ENCODE results near the gene ADGRL1.

ADGRL1 gene

DNA sequence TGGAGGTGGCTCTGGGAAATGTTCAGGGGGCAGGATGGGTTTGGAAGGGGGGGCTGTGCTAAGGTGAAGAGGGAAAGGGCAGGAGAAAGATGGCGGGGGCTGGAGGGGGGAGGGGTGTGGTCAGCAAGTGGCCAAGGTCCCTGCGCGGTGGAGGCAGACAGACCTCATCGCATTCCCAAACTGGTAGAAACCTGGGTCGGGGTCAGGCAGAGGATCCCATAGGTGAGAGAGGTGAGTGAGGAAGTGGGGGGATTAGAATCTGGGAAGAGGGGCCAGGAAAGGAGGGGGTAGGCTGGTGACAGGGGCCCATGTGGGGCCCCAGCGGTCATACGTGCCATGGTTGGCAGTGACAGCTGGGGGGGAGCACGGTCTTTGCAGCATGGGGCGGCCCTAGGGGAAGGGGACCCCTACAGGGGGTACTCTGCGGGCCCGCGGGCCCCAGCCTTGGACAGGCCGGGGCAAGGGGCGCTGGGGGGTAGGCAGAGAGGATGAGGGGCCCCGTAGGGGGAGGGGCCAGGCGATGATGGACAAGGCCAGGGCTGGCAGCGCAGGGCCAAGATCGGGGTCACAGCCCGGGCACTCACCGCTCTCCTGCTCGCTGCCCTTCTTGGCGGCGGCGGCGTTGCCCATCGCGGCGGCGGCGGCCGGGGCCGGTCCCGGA is 88.9 kb downstream of the ADGRL1 start:
- DNase-seq = no peak
- peak; percentile 5 to 6 for ATAC-seq (replicated peaks)
- H3K4me3 Mint-ChIP-seq = peak overlapping the region; percentile 89 to 91
- H3K9me3 Mint-ChIP-seq = no peaks in the 10 kb centered on the region
- H3K27ac Mint-ChIP-seq = peak overlapping the region; percentile 62
- H3K4me1 Mint-ChIP-seq = peaks cover 32 to 51% of the 10 kb centered on the region in 2 donors
- peaks cover 0 to 2% of the 10 kb centered on the region in 2 donors for H3K36me3 Mint-ChIP-seq
- H3K27me3 Mint-ChIP-seq = no peaks in the 10 kb centered on the region

DNA sequence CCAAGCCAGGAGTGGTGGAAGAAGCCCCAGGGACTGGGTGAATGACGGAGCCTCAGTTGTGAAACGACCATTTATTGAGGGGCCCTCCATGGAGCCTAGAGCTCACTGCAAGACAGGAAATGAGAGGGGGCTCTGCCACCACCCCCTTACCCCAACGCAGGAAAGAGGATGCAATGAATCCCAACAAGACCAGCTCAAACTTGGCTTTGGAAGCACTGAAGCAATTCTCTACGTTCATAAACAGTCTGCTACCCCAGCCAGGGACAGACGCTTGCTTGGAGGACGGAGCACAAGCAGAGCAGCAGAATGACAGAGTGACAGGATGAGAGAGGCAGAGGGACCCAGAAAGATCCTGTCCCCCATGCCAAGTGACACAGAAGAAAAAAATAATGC is 89.4 kb downstream of the ADGRL1 start:
- Mint-ChIP-seq H3K9me3 (no peaks in the 10 kb centered on the region), H3K36me3 (peaks cover 0 to 2% of the 10 kb centered on the region in 2 donors), H3K4me1 (peaks cover 32 to 51% of the 10 kb centered on the region in 2 donors)

DNA sequence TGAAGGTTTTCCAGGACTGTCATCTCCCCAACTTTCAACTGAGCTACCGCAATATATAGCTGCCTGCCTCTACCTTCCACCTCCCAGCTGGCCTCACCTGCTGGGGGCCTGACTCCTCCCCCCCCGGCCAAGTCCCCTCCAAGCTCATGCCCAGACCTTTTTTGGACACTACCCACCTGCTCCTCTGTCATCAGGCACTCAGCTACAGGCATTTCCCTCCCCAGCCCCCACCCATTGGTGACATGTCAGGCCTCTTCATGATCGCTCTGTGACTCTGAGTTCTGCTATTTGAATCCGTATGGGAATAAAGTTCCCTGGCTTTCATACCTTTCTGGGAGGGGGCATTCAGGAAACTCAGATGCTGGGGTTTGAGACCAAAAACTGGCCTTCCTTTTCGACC is 90.2 kb downstream of the ADGRL1 start:
- Mint-ChIP-seq H3K36me3 (peaks cover 0 to 2% of the 10 kb centered on the region in 2 donors), H3K4me1 (peaks cover 32 to 57% of the 10 kb centered on the region in 2 donors), H3K27ac (no peak overlapping the region), H3K9me3 (no peaks in the 10 kb centered on the region), H3K4me3 (peak overlapping the region in 1 of 2 donors; percentile 91), H3K27me3 (no peaks in the 10 kb centered on the region)
- ATAC-seq (replicated peaks) (no peak), DNase-seq (no peak)

More for the DNA sequence above, 89.4 kb downstream of the ADGRL1 start:
- ATAC-seq (replicated peaks) (no peak), DNase-seq (no peak)
- H3K27me3 Mint-ChIP-seq = no peaks in the 10 kb centered on the region
- peak overlapping the region; percentile 62 for H3K27ac Mint-ChIP-seq
- peak overlapping the region; percentile 89 to 91 for H3K4me3 Mint-ChIP-seq

DNA sequence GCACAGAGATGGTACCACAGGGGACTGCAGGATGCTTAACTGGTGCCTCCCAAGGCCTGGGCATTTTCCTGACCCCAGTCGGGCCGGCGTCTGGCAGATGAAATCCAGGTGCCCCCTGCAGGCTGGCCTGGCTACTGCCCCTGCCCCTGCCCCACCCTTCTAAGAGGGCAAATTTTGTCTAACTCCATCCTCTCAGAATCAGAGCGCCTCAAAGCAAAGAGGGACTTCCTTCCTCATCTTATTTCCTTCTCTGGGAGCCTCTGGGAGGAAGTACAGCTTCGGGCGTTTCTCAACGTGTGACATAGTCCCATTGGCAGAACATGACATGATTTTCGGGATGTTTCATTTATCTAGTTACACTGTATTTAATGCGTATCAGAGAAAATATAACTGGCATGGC is 91.1 kb downstream of the ADGRL1 start:
- H3K4me3 Mint-ChIP-seq = no peak overlapping the region
- peak overlapping the region; percentile 14 for H3K27ac Mint-ChIP-seq
- H3K27me3 Mint-ChIP-seq = no peaks in the 10 kb centered on the region
- ATAC-seq (replicated peaks) (no peak), DNase-seq (peak; percentile 21)
- peaks cover 0 to 2% of the 10 kb centered on the region in 2 donors for H3K36me3 Mint-ChIP-seq
- no peaks in the 10 kb centered on the region for H3K9me3 Mint-ChIP-seq
- H3K4me1 Mint-ChIP-seq = peaks cover 34 to 62% of the 10 kb centered on the region in 2 donors

DNA sequence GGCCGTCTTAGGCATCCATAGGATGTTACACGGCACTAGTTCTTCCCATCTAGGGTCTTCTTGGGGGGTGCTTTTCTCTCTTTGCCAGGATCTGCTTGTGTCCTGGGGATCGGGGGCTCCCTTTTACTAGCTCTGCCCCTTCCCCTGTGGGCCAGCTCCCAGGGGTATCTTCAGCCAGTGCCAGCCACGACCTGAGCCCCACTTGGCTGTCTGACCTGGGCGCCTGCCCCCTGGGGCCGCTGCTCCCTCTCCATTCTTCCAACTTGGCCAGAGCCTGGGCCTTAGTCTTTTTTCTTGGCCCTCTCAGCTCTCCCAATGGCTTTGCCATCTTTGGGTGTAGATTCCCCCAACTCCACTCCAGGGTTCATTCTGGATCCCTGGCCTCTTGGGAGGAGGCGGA is 91.5 kb downstream of the ADGRL1 start:
- H3K36me3 Mint-ChIP-seq = peaks cover 0 to 2% of the 10 kb centered on the region in 2 donors
- no peak for ATAC-seq (replicated peaks)
- peaks cover 34 to 62% of the 10 kb centered on the region in 2 donors for H3K4me1 Mint-ChIP-seq
- H3K4me3 Mint-ChIP-seq = no peak overlapping the region
- no peak for DNase-seq
- H3K27ac Mint-ChIP-seq = peak overlapping the region; percentile 14
- no peaks in the 10 kb centered on the region for H3K27me3 Mint-ChIP-seq
- H3K9me3 Mint-ChIP-seq = no peaks in the 10 kb centered on the region

DNA sequence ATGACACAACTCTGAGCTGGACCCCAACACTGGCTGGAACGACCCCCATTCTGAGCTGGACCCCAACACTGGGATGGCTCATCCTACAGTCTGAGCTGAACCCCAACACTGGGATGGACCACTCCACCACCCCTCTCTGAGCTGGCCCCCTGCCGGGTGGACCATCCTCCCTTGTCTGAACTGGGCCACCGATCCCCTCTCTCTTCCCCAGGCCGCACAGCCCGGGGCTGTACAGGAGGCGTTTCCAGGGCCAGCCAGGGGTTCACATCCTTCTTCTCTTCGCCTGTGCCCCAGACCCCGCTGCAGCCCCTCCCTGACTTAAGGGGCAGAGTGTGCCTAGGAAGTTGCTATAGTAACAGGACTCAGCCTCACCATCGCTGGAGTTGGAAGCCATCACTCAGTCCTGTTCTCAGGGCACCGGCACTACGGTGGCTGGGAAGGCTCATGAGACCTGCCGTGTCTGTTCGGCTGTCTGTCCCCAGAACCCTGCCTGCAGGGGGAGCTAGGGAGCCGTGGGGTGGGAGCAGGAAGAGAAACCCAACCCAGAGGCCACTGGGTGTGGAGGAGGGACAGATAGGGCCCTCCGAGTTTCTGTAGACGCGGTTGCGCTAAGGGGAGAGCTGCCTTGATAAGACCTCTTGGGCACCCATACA is 92.1 kb downstream of the ADGRL1 start:
- Mint-ChIP-seq H3K36me3 (peaks cover 0 to 2% of the 10 kb centered on the region in 2 donors), H3K4me1 (peaks cover 30 to 58% of the 10 kb centered on the region in 2 donors), H3K27ac (no peak overlapping the region), H3K4me3 (no peak overlapping the region), H3K27me3 (no peaks in the 10 kb centered on the region), H3K9me3 (no peaks in the 10 kb centered on the region)
- no peak for DNase-seq
- no peak for ATAC-seq (replicated peaks)

DNA sequence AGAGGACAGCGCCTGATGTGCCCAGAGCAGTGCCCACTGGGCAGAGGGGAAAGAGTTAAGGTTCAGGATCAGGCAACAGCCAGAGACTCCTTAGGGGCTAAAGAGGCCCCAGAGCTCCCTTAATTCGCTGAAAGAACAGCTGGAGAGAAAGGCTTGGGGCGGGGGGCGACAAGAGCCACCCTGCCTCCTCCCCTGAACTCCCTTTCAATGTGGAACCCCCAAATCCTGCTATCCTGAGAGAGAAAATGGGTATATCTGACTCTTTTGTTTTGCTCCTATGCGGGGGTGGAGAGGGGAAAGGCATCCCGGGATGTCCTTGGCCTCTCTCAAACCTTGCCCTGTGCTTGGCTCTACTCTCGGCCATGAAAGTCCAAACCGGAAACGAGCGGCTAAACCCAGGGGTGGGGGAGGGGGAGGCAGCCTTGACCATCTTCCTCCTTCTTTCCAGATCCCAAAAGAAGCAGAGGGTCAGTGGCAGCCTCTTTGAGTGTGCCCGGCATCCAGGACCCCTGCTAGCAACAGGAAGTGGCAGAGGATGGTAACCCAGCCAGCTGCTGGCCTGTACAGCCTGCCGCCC is 93.1 kb downstream of the ADGRL1 start:
- no peaks in the 10 kb centered on the region for H3K27me3 Mint-ChIP-seq
- no peak for DNase-seq
- H3K4me1 Mint-ChIP-seq = peaks cover 25 to 51% of the 10 kb centered on the region in 2 donors
- no peak overlapping the region for H3K27ac Mint-ChIP-seq
- ATAC-seq (replicated peaks) = no peak
- no peak overlapping the region for H3K4me3 Mint-ChIP-seq
- H3K9me3 Mint-ChIP-seq = no peaks in the 10 kb centered on the region
- peaks cover 0 to 3% of the 10 kb centered on the region in 2 donors for H3K36me3 Mint-ChIP-seq

DNA sequence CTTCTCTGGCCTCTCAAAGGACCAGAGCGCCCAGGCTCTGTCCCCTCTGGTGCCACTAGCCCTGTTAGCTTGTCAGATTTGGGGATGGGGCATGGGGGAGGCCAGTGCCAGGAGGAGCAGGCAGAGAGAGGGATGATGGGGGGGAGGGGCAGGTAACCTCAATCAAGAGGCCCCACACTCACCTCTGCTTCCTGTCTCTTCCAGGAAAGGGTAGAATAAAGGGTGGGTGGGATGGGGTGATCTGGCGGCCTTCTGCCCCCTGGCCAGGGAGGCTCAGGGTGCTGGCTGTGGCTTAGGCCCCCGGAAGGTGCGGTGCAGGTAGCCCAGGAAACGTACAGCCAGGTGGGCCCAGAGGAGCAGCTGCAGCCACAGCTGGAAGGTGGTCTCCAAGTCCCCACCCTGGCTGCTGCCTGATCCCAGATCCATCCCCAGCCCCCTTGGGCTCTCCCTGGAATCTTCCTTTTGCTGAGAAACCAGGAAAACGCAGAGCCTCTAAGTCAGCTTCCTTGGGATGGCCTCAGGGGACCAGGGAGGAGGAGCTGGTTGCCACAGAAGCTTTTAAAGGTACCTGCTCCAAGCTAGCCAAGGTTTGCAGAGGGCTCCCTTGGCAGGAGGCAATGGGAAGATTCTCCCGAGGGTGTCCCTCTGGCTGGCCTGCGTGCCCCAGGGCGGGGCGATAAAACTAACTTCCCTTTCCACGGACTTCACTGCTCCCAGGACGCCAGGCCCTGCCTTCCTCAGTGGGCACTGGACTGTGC is 93.7 kb downstream of the ADGRL1 start:
- H3K27me3 Mint-ChIP-seq = no peaks in the 10 kb centered on the region
- DNase-seq (no peak), ATAC-seq (replicated peaks) (no peak)
- peaks cover 0 to 4% of the 10 kb centered on the region in 2 donors for H3K36me3 Mint-ChIP-seq
- H3K27ac Mint-ChIP-seq = no peak overlapping the region
- H3K4me1 Mint-ChIP-seq = peaks cover 25 to 51% of the 10 kb centered on the region in 2 donors
- H3K4me3 Mint-ChIP-seq = no peak overlapping the region
- H3K9me3 Mint-ChIP-seq = no peaks in the 10 kb centered on the region

DNA sequence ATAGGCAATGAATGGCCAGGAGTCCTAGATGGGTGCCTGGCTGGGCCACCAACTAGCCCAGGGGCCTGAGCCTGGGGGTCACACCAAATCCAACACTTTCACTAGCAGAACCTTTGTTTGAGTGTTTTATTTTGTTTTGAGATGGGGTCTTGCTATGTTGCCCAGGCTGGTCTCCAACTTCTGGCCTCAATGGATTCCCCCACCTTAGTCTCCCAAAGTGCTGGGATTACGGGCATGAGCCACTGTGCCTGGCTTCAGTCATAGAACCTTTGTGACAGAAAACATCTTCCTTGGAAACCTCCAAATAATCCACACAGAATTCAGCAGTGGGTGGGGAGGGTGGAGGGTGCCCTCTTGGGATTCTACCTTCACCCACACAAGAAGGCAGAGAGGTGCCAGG is 94.5 kb downstream of the ADGRL1 start:
- Mint-ChIP-seq H3K4me1 (peaks cover 19 to 45% of the 10 kb centered on the region in 2 donors), H3K27ac (no peak overlapping the region), H3K4me3 (no peak overlapping the region), H3K27me3 (no peaks in the 10 kb centered on the region), H3K36me3 (peaks cover 2 to 6% of the 10 kb centered on the region in 2 donors), H3K9me3 (no peaks in the 10 kb centered on the region)
- no peak for DNase-seq
- no peak for ATAC-seq (replicated peaks)

DNA sequence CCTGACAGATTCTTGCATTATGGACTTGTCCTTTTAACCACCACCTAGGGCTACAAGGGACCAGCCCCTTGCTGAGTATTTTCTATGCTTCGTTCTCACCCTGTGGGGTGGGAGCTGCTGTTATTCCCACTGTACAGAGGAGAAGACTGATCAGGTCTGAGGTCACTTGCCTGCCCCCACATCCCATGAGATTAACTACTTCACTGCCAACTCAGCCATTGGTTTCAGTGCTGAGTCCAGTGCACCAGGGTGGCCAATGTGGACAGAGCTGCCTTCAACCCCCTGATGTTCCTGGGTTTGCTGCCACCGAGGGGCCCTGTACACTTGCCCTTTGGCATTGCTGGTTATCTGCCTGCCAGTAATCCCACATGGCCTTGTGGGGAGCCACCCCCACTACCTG is 95.3 kb downstream of the ADGRL1 start:
- Mint-ChIP-seq H3K27ac (no peak overlapping the region), H3K36me3 (peaks cover 6 to 9% of the 10 kb centered on the region in 2 donors), H3K4me1 (peaks cover 12 to 37% of the 10 kb centered on the region in 2 donors), H3K27me3 (no peaks in the 10 kb centered on the region), H3K9me3 (no peaks in the 10 kb centered on the region), H3K4me3 (no peak overlapping the region)
- ATAC-seq (replicated peaks) = no peak
- no peak for DNase-seq

DNA sequence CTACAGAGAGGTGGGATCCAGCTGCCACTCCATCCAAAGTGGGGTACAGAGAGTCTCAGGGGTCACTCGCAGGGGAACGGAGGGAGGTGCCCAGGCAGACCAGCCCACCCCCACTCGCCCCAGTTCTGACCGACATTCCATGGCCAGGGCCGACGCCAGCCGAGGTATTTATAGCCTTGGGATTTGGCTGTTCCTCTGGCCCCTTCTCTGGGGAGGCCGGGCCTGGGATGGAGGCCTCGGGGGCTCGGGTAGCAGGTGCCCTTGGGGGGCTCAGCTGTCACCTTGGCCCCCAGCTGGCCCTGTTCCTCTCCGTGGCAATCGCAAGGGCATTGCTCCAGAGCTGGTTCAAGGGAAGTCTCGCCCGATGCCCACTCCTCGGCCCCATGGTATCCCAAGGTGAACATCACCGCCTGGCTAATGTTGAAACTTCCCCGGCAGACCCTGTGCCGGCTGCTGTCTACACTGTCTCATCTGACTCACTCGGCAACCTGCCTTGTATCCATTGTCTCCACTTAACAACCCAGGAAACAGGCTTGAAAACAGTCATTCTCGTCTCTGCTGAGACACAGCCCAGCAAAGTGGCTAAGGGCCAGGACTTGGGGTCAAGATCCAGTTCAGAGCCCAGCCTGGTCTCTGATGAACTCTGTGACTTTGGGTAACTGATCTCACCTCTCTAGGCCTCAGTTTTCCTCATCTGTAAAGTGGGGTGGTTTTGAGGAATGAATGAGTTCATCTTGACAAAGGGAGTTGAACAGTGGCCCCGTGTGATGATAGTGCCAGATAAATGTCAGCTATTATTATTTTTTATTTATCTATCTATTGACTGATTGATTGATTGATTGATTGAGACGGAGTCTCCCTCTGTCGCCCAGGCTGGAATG is 98.1 kb downstream of the ADGRL1 start:
- Mint-ChIP-seq H3K27ac (no peak overlapping the region), H3K9me3 (no peaks in the 10 kb centered on the region), H3K27me3 (no peaks in the 10 kb centered on the region), H3K4me3 (no peak overlapping the region), H3K36me3 (peaks cover 16% of the 10 kb centered on the region in 2 donors), H3K4me1 (peaks cover 2 to 15% of the 10 kb centered on the region in 2 donors)
- DNase-seq = no peak
- ATAC-seq (replicated peaks) = no peak

DNA sequence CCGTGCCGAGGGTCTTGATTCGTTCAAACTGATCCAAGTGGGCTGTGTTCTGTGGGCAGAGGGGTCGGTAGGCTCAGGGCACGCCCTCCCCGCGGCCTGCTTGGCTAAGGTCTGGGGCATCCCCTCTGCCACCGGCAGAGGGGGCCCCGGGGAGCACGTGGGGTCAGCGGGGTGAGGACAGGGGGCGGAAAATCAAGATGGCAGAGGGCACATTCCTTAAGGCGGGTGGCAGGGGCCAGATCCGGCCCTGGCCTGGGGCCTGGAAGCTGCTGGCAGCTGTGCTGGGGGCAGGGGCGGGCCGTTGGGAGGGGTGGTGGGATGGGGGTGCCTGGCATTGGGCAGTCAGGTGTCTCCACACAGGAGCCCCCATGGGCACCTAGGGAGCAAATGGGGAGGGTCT is 99.1 kb downstream of the ADGRL1 start:
- no peaks in the 10 kb centered on the region for H3K27me3 Mint-ChIP-seq
- DNase-seq (no peak), ATAC-seq (replicated peaks) (no peak)
- peaks cover 16 to 19% of the 10 kb centered on the region in 2 donors for H3K36me3 Mint-ChIP-seq
- no peaks in the 10 kb centered on the region for H3K9me3 Mint-ChIP-seq
- H3K27ac Mint-ChIP-seq = no peak overlapping the region
- H3K4me3 Mint-ChIP-seq = no peak overlapping the region
- peaks cover 2 to 10% of the 10 kb centered on the region in 2 donors for H3K4me1 Mint-ChIP-seq

DNA sequence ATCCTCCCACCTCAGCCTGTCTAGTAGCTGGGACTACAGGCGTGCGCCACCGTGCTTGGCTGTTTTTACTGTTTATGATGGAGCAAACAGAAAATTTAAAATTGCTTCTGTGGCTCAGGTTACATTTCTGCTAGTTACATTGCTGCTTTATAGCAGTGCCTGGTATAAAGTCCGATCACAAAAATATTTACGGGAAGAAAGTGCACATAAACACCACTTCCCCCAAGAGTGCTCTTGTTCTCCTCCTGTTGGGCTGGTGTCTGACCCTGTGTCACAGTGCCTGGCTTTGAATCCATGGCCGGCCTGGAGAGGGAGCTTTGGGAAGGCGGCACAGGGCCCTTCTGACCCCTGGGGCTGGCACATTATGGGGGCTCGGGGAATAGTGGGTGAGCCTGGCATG is 100.3 kb downstream of the ADGRL1 start:
- H3K4me1 Mint-ChIP-seq = peaks cover 2 to 4% of the 10 kb centered on the region in 2 donors
- no peak for ATAC-seq (replicated peaks)
- no peaks in the 10 kb centered on the region for H3K27me3 Mint-ChIP-seq
- H3K4me3 Mint-ChIP-seq = no peak overlapping the region
- DNase-seq = no peak
- no peaks in the 10 kb centered on the region for H3K9me3 Mint-ChIP-seq
- no peak overlapping the region for H3K27ac Mint-ChIP-seq
- peaks cover 19% of the 10 kb centered on the region in 2 donors for H3K36me3 Mint-ChIP-seq
